Smooth muscle cell (in vitro differentiated cells): ENCODE data around the gene PRKCA. TPM values are rescaled to one million over a fixed set of nuclear protein-coding genes. Genes with fewer than 3 reads are reported as not detected.

Experiments
- DNase-seq: peaks from one replicate; lab custom pipeline; 2025; ENCODE audit not compliant: unreplicated experiment; lab: John Stamatoyannopoulos, UW
- H2AFZ ChIP-seq: fragments of 200-600 bp; sonication (generic); 2 replicates; pipeline ENCODE4 v1.6.0; 2016; ENCODE audit warnings: antibody characterized with exemption, low read depth, mild to moderate bottlenecking
- H3F3A ChIP-seq: fragments of 200-600 bp; sonication (generic); 2 replicates; pipeline ENCODE4 v1.6.0; 2017; ENCODE audit warnings: antibody characterized with exemption, low read depth
- H3K27ac ChIP-seq: fragments of 200-600 bp; sonication (generic); 2 replicates; pipeline ENCODE4 v1.5.1; 2016; ENCODE audit warnings: low read depth, mild to moderate bottlenecking
- H3K27me3 ChIP-seq: fragments of 200-600 bp; sonication (generic); 2 replicates; pipeline ENCODE4 v1.6.1; 2016; ENCODE audit warnings: low read depth, mild to moderate bottlenecking
- H3K36me3 ChIP-seq: fragments of 200-600 bp; sonication (generic); 2 replicates; pipeline ENCODE4 v1.5.1; 2016; ENCODE audit warnings: low read depth
- H3K4me1 ChIP-seq: fragments of 200-600 bp; sonication (generic); 2 replicates; pipeline ENCODE4 v1.5.1; 2016; ENCODE audit warnings: low read depth
- H3K4me2 ChIP-seq: fragments of 200-600 bp; sonication (generic); 2 replicates; pipeline ENCODE4 v1.6.0; 2016; ENCODE audit warnings: mild to moderate bottlenecking
- H3K4me3 ChIP-seq: fragments of 200-600 bp; sonication (generic); 2 replicates; pipeline ENCODE4 v1.5.1; 2016; ENCODE audit warnings: mild to moderate bottlenecking
- H3K79me2 ChIP-seq: fragments of 200-600 bp; sonication (generic); 2 replicates; pipeline ENCODE4 v1.6.0; 2016; ENCODE audit warnings: low read depth, mild to moderate bottlenecking
- H3K9ac ChIP-seq: fragments of 200-600 bp; sonication (generic); 2 replicates; pipeline ENCODE4 v1.6.0; 2016; ENCODE audit warnings: low read depth
- H3K9me3 ChIP-seq: fragments of 200-600 bp; sonication (generic); replicated peaks from 2 replicates; pipeline ENCODE4 v1.5.1; 2016; ENCODE audit warnings: low read depth
- H4K20me1 ChIP-seq: fragments of 200-600 bp; sonication (generic); 2 replicates; pipeline ENCODE4 v1.6.0; 2016; ENCODE audit warnings: low read depth
- CTCF ChIP-seq: fragments of 200-600 bp; sonication (generic); IDR thresholded peaks from 2 replicates; pipeline ENCODE4 v1.5.1; 2017; ENCODE audit warnings: borderline replicate concordance, mild to moderate bottlenecking, antibody characterized with exemption; ENCODE audit not compliant: insufficient read depth, poor library complexity, severe bottlenecking
- WGBS: methylation state at CpG from one replicate; pipeline ENCODE4 v1.1.7; 2016; ENCODE audit warnings: low lambda C conversion rate; 5-methylcytosine and 5-hydroxymethylcytosine counted together
- polyA plus RNA-seq: library from polyadenylated mRNA; unstranded; fragments of >200 nt; fragmentation: Nextera tagmentation; extraction: Ambion mirVana; gene quantifications from 2 replicates; pipeline ENCODE4 v1.2.1, GENCODE V29; 2016
- total RNA-seq: library from RNA; depleted of rRNA; stranded (reverse); fragments of >200 nt; gene quantifications from 2 replicates; pipeline ENCODE4 v1.2.3, GENCODE V29; 2014

Gene PRKCA
- total and polyA plus RNA-seq, 2 experiments from 2014 or later = 0.78 to 7.1 TPM

DNA sequence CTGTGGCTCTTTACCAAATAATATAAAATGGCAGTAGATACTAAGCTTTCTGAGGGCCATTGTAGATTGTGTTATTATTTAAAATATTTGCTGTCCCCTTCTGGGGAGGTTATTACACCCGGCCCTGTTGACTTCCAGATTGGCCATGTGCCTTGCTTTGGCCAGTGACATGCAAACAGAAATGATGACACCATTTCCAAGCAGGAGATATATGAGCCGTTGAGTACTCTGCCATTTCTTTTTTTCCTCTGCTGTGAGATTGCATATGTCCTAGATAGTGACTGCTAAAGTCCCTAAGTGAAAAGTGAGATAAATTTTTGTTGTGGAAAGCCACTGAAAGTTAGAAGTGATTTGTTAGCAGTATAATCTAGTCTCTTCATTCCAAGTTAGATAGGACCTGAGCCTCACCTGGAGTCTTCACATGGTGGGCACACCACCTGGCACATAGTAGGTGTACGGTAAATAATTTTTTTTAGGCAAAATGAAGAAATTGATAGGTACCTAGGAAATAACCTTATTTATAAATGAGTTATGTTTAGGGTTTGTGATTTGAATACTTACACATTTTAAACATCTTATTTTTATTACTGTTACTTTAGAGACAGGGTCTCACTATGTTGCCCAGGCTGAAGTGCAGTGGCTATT is 328.5 kb downstream of the PRKCA start:
- Histone ChIP-seq H4K20me1 (no peaks in the 10 kb centered on the region), H3K36me3 (no peaks in the 10 kb centered on the region), H3K27me3 (no peaks in the 10 kb centered on the region), H3K79me2 (no peaks in the 10 kb centered on the region), H3K4me3 (no peak overlapping the region), H3F3A (no peaks in the 10 kb centered on the region), H3K9ac (no peak overlapping the region), H3K4me2 (no peak overlapping the region), H2AFZ (no peak overlapping the region), H3K4me1 (no peaks in the 10 kb centered on the region), H3K9me3 (no peaks in the 10 kb centered on the region), H3K27ac (no peak overlapping the region)
- WGBS = 84% methylated on average over 3 of the region's 3 CpGs
- no peak for TF ChIP-seq CTCF
- no peak for DNase-seq

DNA sequence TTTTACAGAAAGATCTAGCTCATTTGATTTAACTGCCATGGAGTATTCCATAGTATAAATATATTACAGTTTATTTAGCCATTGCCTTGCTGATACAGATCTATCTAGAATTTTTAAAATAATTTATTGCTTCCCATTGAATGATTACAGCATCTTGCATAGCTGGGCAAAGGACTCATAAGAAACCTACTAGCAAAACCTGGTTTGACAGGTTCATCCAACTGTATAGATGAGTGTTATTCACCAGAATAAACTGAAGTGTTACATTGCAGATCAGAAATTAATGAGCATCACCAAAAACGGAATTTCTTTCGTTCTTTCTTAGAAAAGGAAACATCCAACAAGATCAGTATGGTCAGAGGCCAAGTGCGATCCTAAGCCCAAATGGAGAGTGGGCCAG is 330.3 kb downstream of the PRKCA start:
- H3K27ac ChIP-seq = no peak overlapping the region
- no peaks in the 10 kb centered on the region for H3K27me3 ChIP-seq
- no peak overlapping the region for H3K4me2 ChIP-seq
- DNase-seq = no peak
- H3K4me3 ChIP-seq = no peak overlapping the region
- no peaks in the 10 kb centered on the region for H3K9me3 ChIP-seq
- H4K20me1 ChIP-seq = no peaks in the 10 kb centered on the region
- no peak overlapping the region for H3K9ac ChIP-seq
- TF ChIP-seq CTCF = no peak
- 87% methylated on average over 3 of the region's 3 CpGs for WGBS
- H3F3A ChIP-seq = no peaks in the 10 kb centered on the region
- peaks cover 4% of the 10 kb centered on the region for H3K4me1 ChIP-seq
- H3K36me3 ChIP-seq = no peaks in the 10 kb centered on the region
- H2AFZ ChIP-seq = no peak overlapping the region
- no peaks in the 10 kb centered on the region for H3K79me2 ChIP-seq

- TF ChIP-seq CTCF = no peak
- H3K9ac ChIP-seq = no peak overlapping the region
- no peaks in the 10 kb centered on the region for H3K36me3 ChIP-seq
- H3K9me3 ChIP-seq = no peaks in the 10 kb centered on the region
- H3K27ac ChIP-seq = no peak overlapping the region
- H2AFZ ChIP-seq = no peak overlapping the region
- no peaks in the 10 kb centered on the region for H3F3A ChIP-seq
- no peak overlapping the region for H3K4me2 ChIP-seq
- H3K79me2 ChIP-seq = no peaks in the 10 kb centered on the region
- no peaks in the 10 kb centered on the region for H4K20me1 ChIP-seq
- peaks cover 4% of the 10 kb centered on the region for H3K4me1 ChIP-seq
- no peak overlapping the region for H3K4me3 ChIP-seq
- no peak for DNase-seq
- H3K27me3 ChIP-seq = no peaks in the 10 kb centered on the region
- 76% methylated on average over 3 of the region's 3 CpGs for WGBS
Measured at GRCh38 chr17:66633317-66633965, 331.0 kb downstream of the PRKCA start.

DNA sequence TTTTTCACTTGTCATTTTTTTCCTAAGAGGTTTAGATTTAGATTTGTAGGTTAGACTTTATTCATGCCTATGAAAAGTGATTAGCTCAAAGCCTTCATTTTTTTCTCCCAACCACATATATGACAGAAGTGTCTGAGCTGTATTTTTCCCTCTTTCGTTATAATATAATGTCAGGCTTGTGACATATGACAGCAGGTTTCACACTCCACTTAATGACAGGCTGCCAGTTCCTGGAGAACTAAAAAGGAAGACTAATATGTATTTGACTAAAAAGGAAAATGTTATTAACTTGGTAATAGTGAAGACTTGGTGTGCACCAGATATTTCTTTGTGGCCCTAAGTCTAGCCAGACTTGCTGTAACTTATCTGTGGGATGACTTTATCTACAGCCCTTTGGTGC is 331.8 kb downstream of the PRKCA start:
- Histone ChIP-seq H3K4me2 (no peak overlapping the region), H2AFZ (no peak overlapping the region), H4K20me1 (no peaks in the 10 kb centered on the region), H3K79me2 (no peaks in the 10 kb centered on the region), H3K9ac (no peak overlapping the region), H3F3A (no peaks in the 10 kb centered on the region), H3K9me3 (no peaks in the 10 kb centered on the region), H3K36me3 (no peaks in the 10 kb centered on the region), H3K27me3 (no peaks in the 10 kb centered on the region), H3K4me1 (peaks cover 4% of the 10 kb centered on the region), H3K4me3 (no peak overlapping the region), H3K27ac (no peak overlapping the region)
- no peak for DNase-seq
- 79% methylated on average over 1 of the region's 1 CpG for WGBS
- TF ChIP-seq CTCF = no peak
